ENCODE data around the gene M1AP.

The M1AP gene

DNA sequence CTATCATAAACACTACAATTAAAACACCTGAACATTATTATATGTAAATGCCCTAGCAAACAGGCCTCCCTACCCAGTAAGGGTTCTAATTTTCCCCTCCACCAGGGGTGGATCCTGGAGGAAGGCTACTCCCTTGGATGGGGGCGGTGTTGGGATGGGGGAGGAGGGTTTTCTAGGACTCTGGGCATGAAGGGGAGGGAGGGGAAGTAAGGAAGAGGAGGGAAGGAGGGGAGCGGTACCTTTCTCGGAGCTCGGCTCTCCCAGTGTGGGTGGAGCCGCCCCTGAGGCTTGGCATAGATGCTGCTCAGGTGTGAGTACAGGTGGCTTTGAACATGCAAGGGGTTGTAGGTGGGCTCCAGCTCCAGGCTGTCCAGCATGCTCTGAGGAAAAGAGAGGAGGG lies 88.2 kb downstream of the M1AP start:
- CTCF ChIA-PET, result interaction anchor here (0.7 to 1.2 kb wide), 3 partner anchors 10 to 16 kb away, joined by 3 read pairs; no protein-coding TSS in a partner anchor
- H3K27me3 Mint-ChIP-seq, result peaks cover 27% of the 10 kb centered on the region
- no peaks in the 10 kb centered on the region for H3K9me3 Mint-ChIP-seq
- H3K4me1 Mint-ChIP-seq, result peaks cover 34% of the 10 kb centered on the region
- H3K36me3 Mint-ChIP-seq, result peaks cover 12% of the 10 kb centered on the region
- H3K27ac Mint-ChIP-seq, result no peak overlapping the region
- no peak for DNase-seq
- no peak overlapping the region for H3K4me3 Mint-ChIP-seq

DNA sequence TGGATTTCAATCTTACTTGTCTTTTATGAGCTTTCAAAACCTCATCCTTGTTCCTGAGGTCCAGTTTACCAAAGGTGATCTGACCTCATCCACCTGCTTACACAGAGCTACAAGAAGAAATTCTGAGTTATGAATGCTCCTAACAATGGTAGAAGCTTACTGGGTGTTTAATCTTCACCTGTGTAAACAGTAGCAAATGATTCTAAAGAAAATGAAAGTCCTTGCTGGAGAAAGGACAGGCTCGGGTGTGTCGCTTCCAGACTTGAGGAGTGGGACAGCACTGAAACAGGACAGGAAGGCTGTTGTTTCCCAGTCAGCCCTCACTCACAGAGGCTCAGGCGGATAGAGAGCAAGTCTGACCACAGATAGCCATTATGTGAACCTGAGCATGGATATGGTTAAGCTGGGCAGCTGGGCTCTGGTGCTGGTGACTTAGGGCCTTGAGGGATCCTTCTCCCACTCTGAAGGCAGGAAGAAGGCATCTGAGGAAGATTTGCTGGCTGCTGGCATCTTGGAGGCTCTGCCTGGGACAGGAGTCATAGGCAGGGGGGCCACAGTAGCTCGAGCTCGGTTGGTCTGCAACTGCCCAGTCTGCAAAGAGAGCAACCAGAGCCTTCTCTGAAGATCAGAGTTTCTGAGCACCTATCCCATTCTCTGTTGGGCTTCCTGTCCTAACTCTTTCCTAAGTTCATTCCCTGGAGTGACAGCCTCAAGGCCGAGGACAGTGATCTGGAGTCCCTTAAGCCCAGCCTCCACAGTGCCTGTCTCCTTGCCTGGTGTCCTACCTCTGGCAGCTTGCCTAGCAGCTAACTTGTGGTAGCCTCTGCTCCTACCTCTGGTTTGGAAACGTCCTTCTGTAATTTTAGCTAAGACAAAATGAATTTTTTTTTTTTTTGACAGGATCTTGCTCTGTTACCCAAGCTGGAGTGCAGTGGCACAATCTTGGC lies 89.6 kb downstream of the M1AP start:
- DNase-seq, result no peak
- Mint-ChIP-seq H3K27ac (no peak overlapping the region), H3K36me3 (peaks cover 13% of the 10 kb centered on the region), H3K4me3 (no peak overlapping the region), H3K4me1 (peaks cover 36% of the 10 kb centered on the region), H3K27me3 (peaks cover 32% of the 10 kb centered on the region), H3K9me3 (no peaks in the 10 kb centered on the region)
- CTCF ChIA-PET, result interaction anchor here (0.7 to 3.6 kb wide), 4 partner anchors 12 to 41 kb away, joined by 3 to 11 read pairs (median 3); no protein-coding TSS in a partner anchor

DNA sequence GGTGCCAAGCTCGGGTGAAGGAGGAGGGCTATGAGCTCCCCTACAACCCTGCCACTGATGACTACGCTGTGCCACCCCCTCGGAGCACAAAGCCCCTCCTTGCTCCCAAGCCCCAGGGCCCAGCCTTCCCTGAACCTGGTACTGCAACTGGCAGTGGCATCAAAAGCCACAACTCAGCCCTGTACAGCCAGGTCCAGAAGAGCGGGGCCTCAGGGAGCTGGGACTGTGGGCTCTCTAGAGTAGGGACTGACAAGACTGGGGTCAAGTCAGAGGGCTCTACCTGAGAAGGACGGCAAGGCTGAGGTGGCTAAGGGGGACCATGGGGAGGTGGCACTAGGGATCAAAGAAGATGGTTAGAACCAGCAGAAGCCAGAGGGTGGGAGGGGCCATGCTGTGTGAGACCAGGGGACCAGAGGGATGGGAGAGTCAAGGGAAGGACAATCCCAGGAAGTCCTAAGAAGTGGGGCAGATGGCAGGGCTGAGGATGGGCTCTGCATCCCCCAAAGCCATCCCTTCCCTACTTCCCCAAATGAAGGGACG lies 91.2 kb downstream of the M1AP start:
- no peak for DNase-seq
- peak overlapping the region; percentile 69 for H3K27ac Mint-ChIP-seq
- peak overlapping the region; percentile 94 for H3K4me3 Mint-ChIP-seq

DNA sequence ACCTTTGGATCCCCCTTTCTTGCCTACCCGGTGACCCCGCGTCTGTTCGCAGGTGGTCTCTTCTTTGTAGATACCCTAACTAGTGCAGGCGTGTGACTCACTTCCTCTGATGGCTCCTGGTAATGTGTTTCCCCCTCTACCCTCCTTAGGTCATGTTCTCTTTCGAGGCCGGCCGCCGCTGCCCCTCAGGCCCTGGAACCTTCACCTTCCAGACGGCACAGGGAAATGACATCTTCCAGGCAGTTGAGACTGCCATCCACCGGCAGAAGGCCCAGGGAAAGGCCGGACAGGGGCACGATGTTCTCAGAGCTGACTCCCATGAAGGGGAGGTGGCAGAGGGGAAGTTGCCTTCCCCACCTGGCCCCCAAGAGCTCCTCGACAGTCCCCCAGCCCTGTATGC lies 92.0 kb downstream of the M1AP start:
- CTCF ChIA-PET, result interaction anchor here (0.9 to 3.6 kb wide), 3 partner anchors 29 to 33 kb away, joined by 3 to 11 read pairs (median 5); no protein-coding TSS in a partner anchor
- H3K27ac Mint-ChIP-seq, result peak overlapping the region; percentile 30
- H3K4me3 Mint-ChIP-seq, result peak overlapping the region; percentile 94
- no peak for DNase-seq
- peaks cover 13% of the 10 kb centered on the region for H3K36me3 Mint-ChIP-seq
- peaks cover 33% of the 10 kb centered on the region for H3K4me1 Mint-ChIP-seq
- H3K27me3 Mint-ChIP-seq, result peaks cover 42% of the 10 kb centered on the region
- H3K9me3 Mint-ChIP-seq, result no peaks in the 10 kb centered on the region

More for the DNA sequence above, 91.2 kb downstream of the M1AP start:
- peaks cover 43% of the 10 kb centered on the region for H3K27me3 Mint-ChIP-seq
- H3K4me1 Mint-ChIP-seq, result peaks cover 33% of the 10 kb centered on the region
- CTCF ChIA-PET, result interaction anchor here (0.9 to 3.6 kb wide), 2 partner anchors 28 to 31 kb away, joined by 3 to 11 read pairs; no protein-coding TSS in a partner anchor
- H3K9me3 Mint-ChIP-seq, result no peaks in the 10 kb centered on the region
- peaks cover 13% of the 10 kb centered on the region for H3K36me3 Mint-ChIP-seq

DNA sequence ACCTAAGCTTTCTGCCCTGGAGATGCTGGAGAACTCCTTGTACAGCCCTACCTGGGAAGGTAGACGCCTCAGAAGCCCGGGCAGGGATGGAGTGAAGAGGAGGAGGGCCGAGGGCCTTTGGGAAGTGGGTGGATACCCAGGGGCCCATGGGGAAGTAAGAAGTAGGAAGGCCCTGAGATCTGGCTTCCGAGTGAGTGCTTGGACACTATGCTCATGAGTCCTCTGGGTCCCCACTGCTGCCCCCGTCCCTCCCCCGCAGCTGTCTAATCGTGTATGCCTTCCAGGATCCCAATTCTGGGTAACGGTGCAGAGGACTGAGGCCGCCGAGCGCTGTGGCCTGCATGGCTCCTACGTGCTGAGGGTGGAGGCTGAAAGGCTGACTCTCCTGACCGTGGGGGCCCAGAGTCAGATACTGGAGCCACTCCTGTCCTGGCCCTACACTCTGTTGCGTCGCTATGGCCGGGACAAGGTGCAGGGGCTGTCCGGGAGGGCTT lies 92.5 kb downstream of the M1AP start:
- Mint-ChIP-seq H3K9me3 (no peaks in the 10 kb centered on the region), H3K36me3 (peaks cover 13% of the 10 kb centered on the region), H3K4me3 (peak overlapping the region; percentile 94), H3K27me3 (peaks cover 44% of the 10 kb centered on the region), H3K4me1 (peaks cover 33% of the 10 kb centered on the region), H3K27ac (peak overlapping the region; percentile 89)
- DNase-seq, result no peak
- CTCF ChIA-PET, result interaction anchor here (0.9 to 3.6 kb wide), 3 partner anchors 29 to 33 kb away, joined by 3 to 11 read pairs (median 5); no protein-coding TSS in a partner anchor

DNA sequence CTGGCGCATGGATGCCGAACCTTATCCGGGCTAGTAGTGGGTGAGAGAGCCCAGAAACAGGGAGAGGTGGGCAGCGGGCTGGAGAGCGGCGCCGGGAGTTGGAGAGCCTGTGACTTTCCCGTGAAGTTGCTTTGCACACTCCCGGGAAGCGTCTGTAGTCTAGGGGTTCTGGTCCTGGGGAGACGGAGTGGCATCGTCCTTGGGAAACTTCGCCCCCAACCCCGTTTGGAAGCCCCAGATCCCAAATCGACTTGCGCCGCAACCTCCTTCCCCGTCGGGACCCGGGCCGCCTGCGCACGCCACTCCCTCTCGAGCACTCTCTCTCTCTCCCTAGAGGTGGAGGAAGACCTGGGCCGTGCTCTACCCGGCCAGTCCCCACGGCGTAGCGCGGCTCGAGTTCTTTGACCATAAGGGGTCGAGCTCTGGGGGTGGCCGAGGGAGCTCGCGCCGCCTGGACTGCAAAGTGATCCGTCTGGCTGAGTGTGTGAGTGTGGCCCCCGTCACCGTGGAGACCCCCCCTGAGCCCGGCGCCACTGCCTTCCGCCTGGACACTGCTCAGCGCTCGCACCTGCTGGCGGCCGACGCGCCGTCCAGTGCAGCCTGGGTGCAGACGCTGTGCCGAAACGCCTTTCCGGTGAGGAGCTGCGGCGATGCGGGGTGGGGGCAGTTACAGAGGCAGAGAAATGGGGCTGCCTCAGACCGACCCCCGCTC lies 93.2 kb downstream of the M1AP start:
- Mint-ChIP-seq H3K9me3 (no peaks in the 10 kb centered on the region), H3K4me1 (peaks cover 27% of the 10 kb centered on the region), H3K4me3 (peak overlapping the region; percentile 94), H3K27me3 (peaks cover 44% of the 10 kb centered on the region), H3K36me3 (peaks cover 13% of the 10 kb centered on the region), H3K27ac (peak overlapping the region; percentile 89)
- CTCF ChIA-PET, result interaction anchor here (1.8 kb wide), 1 partner anchor 34 kb away, joined by 5 read pairs; no protein-coding TSS in a partner anchor
- DNase-seq, result peak; percentile 64

DNA sequence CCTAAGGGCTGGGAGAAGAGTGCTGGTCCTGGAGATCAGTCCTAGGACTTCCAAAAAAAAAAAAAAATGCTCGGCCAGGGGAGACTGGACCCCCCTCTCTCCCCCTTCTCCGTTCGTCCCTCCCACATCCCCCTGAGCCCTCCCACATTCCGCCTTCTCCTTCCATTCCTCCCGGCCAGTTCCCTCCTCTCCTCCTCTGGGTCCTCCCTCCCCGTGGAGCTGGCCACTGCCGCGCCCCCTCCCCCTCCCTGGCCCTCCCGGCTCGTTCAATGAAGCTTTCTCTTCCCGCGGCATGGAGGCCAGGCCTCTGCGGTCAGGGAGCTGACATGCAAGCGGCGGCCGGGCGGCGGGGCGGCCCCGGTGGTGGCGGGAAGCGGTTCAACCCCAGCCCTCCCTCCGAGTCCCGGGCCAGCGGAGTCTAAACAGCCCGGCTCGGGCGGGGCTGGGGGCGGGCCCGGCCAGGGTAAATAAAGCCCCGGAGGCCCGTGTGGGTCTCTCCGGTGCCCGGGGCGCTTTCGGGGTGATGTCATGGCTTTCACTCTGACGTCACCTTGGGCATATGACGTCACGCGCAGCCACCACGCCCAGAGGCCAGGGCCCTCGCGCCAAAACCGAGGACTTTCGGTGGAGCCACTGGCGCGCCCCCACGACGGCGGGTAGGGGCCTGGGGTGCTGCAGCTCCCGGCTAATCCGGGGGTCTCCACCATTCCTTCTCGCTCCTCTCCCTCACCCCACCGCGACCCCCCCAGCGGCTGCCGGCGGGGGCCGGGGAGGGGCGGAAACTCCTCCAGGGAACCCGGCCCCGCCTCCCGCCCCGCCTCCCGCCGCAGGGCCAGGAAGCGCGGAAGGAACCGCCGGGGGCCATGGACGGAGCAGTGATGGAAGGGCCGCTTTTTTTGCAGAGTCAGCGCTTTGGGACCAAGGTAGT lies 94.0 kb downstream of the M1AP start, which contains the start of the genes DOK1 and LOXL3:
Gene DOK1 (plus strand): TSS at position 829 of the 928 bp plus-strand sequence. CDS start 35 bp downstream, at position 864.
Gene LOXL3 (minus strand): TSS at position 51 of the 928 bp plus-strand sequence. CDS start 1,308 bp downstream, outside the sequence.
- peak; percentile 87 for DNase-seq
- CTCF ChIA-PET, result interaction anchor here (1.8 kb wide), 1 partner anchor 35 kb away, joined by 5 read pairs; no protein-coding TSS in a partner anchor
- Mint-ChIP-seq H3K4me1 (peaks cover 33% of the 10 kb centered on the region), H3K36me3 (peaks cover 13% of the 10 kb centered on the region), H3K4me3 (peak within 1 kb of the TSS; percentile 94), H3K9me3 (no peaks in the 10 kb centered on the region), H3K27me3 (peaks cover 50% of the 10 kb centered on the region), H3K27ac (peak within 1 kb of the TSS; percentile 89)

DNA sequence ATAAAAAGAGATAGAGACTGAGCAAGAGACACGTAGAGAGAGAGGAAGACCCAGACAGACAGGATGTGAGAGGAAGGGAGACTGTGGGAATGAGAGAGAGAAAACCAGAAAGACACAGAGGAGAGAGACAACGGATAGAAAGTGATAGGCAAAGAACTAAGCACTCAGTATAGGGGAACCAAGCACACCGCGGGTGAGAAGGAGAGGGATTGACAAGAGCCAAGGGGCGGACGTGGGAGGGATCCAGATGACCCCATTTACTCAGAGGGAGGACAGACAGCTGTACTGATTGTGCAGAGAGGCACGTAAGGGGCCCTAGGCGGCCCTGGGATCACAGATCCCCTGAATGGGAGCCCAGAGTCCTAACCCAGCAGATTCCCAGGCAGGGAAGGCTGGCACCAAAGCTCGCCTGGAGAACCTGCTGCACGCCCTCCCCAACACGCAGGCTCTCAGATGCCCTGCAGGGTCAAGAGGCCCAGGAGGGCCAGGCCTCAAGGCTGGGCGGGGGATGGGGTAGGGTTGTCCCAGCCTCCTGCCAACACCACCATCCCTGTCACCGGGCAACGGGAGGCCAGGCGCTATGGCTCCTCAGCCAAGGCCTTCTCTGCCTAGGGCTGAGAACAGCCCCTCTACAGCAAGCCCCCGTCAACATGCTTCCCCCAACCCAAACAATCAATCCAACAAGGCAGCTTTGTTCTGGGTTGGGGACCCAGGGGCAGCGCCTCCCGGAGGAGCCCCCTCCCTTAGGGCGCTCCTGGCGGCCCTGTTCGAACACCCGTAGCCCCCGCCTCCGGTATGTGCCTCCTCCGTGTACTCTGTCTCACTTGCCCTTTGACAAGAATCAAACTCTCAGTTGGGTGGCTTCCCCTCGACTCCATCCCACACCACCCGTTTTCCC lies 95.0 kb downstream of the M1AP start:
- CTCF ChIA-PET, result no interaction called here
- Mint-ChIP-seq H3K27ac (peak overlapping the region; percentile 77), H3K4me3 (peak overlapping the region; percentile 65), H3K4me1 (peaks cover 36% of the 10 kb centered on the region), H3K27me3 (peaks cover 59% of the 10 kb centered on the region), H3K9me3 (no peaks in the 10 kb centered on the region), H3K36me3 (peaks cover 13% of the 10 kb centered on the region)
- DNase-seq, result no peak

DNA sequence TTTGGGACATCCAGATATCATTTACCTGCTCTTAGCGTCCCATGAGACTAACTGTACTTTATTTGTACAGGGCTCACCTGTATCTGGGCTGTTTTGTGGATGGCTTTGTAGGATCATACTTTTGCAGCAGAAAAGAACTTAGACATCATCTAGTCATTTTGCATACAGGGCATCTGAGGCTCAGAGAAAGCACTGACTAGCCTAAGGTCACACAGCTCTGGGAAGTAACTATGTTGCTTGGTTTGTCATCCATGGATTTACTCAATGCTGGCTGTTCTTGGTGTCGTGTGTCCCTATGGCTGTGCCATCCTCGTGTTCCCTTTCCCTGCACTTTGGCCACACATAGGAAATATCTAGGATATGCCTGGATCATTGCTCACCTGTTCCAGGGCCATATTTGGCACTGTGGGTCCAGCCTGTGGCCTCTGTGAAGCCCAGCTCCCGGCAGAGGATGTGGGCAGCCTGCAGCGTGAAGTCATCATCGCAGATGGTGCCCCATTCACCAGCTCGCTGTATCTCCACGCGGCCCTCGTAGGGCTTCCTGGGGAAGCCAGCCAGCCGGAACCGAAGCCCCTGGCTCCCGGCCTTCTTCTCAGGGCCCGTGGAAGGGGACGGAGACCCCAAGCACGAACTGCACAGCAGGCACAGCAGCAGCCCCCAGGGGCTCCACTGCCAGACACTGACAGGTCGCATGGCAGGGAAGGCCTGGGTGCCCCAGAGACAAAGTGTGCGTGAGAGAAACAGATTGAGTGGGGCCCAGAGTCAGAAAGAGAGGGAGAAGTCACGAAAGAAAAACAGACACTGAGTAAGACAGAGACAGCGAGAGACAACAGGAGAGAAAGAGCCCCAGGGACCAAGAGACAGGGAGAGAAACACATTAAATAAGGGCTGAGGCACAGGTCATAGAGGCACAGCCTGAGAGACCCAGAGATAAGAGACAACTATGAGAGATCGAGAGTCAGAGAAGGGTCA lies 95.9 kb downstream of the M1AP start:
- Mint-ChIP-seq H3K4me1 (peaks cover 34% of the 10 kb centered on the region), H3K36me3 (peaks cover 11% of the 10 kb centered on the region), H3K9me3 (no peaks in the 10 kb centered on the region), H3K27me3 (peaks cover 68% of the 10 kb centered on the region), H3K27ac (peak overlapping the region; percentile 43), H3K4me3 (peak overlapping the region; percentile 55)
- DNase-seq, result no peak
- CTCF ChIA-PET, result interaction anchor here (0.8 to 1.8 kb wide), 3 partner anchors 20 to 35 kb away, joined by 4 read pairs; no protein-coding TSS in a partner anchor

DNA sequence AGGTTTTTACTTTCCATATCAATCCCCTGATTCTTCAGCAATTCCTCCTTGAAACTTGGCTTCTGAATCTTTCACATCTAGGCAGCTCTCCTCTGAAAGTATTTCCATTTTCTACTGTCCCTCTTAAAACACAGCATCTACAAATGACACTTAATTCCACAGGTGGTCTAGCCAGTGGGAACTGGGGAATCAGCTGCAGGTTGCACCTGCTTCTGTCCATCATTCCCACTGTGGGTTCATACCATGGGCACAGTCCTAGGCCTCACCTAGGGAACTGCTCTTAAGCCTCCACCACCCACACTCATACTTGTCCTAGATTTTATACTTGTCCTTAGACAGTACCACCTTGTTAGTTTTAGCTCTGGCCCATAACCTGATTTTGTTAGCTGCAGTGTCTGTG lies 96.6 kb downstream of the M1AP start:
- Mint-ChIP-seq H3K9me3 (no peaks in the 10 kb centered on the region), H3K4me3 (no peak overlapping the region)

DNA sequence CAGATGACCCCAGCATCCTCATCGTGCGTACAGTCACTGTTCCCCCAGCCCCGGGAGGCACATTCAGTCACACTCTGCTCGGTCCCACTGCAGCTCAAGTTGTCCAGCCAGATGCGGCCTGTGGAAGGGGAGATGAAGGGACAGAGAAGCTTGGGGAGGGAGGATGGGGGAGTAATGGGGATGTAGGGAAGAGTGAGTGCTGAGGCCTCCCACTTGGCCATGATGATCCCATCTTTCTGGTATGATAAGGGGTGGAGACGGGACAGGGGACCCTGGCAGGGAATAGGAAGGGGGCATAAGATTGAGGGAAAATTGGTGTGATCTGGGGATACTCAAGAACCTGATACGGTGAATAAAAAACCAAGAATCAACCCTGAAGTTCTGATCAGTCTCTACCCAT lies 97.9 kb downstream of the M1AP start:
- Mint-ChIP-seq H3K4me1 (peaks cover 23% of the 10 kb centered on the region), H3K27me3 (peaks cover 87% of the 10 kb centered on the region), H3K27ac (no peak overlapping the region), H3K36me3 (peaks cover 1% of the 10 kb centered on the region), H3K9me3 (no peaks in the 10 kb centered on the region), H3K4me3 (peak overlapping the region; percentile 2)
- no peak for DNase-seq
- CTCF ChIA-PET, result interaction anchor here (1.0 to 1.8 kb wide), 3 partner anchors 21 to 38 kb away, joined by 3 to 7 read pairs (median 4); no protein-coding TSS in a partner anchor

More for the DNA sequence above, 96.6 kb downstream of the M1AP start:
- DNase-seq, result no peak
- H3K27me3 Mint-ChIP-seq, result peaks cover 75% of the 10 kb centered on the region
- H3K4me1 Mint-ChIP-seq, result peaks cover 32% of the 10 kb centered on the region
- peaks cover 5% of the 10 kb centered on the region for H3K36me3 Mint-ChIP-seq
- CTCF ChIA-PET, result interaction anchor here (0.8 to 1.8 kb wide), 5 partner anchors 19 to 36 kb away, joined by 3 to 7 read pairs (median 4); no protein-coding TSS in a partner anchor
- H3K27ac Mint-ChIP-seq, result no peak overlapping the region
